Panc1 (cell line): ENCODE results near the gene SLC35F1. TPM values are rescaled to one million over a fixed set of nuclear protein-coding genes. Genes with fewer than 3 reads are reported as not detected.

Source experiments
- ATAC-seq: fragments of 200-7000 bp; cut with Tn5 transposase; 2 replicates; pipeline ENCODE4 v1.9.1; 2020; ENCODE audit warnings: mild to moderate bottlenecking, moderate library complexity
- BruUV-seq: library from RNA; stranded (reverse); fragments of 400-500 nt; replicated peaks from 2 replicates; lab custom pipeline; 2021; lab: Mats Ljungman, UMichigan
- CTCF ChIA-PET: fragments of 300-600 bp; sonication (Branson Sonifier 250); formaldehyde crosslinking; loops from one replicate; lab custom pipeline; 2022; ENCODE audit warnings: antibody characterized with exemption; lab: Charles Lee
- POLR2A ChIA-PET: fragments of 300-600 bp; sonication (Branson Sonifier 250); formaldehyde crosslinking; loops from one replicate; lab custom pipeline; 2022; ENCODE audit warnings: antibody characterized with exemption; lab: Charles Lee
- DNase-seq: peaks from one replicate; pipeline ENCODE4 v3.0.0-alpha.2; 2010; ENCODE audit warnings: low read depth, low spot score
- H3K27ac ChIP-seq: 2 replicates; pipeline ENCODE4 v1.5.1; 2011; ENCODE audit warnings: mild to moderate bottlenecking, low read length, inconsistent platforms
- H3K27me3 ChIP-seq: fragments of 200-500 bp; sonication (Bioruptor generic); 2 replicates; pipeline ENCODE4 v1.6.0; 2014; ENCODE audit warnings: low read length, inconsistent platforms; ENCODE audit not compliant: control insufficient read depth, insufficient read depth
- H3K36me3 ChIP-seq: fragments of 200-500 bp; sonication (Bioruptor generic); 2 replicates; pipeline ENCODE4 v1.5.1; 2014; ENCODE audit warnings: inconsistent platforms, mild to moderate bottlenecking, low read length, moderate library complexity; ENCODE audit not compliant: control insufficient read depth, insufficient read depth
- H3K4me1 ChIP-seq: 2 replicates; pipeline ENCODE4 v1.5.1; 2011; ENCODE audit warnings: inconsistent platforms, mild to moderate bottlenecking, low read length, moderate library complexity; ENCODE audit not compliant: control insufficient read depth, insufficient read depth
- H3K4me3 ChIP-seq, 2 experiments: 2 replicates each; pipeline ENCODE4 v1.5.1; 2011 to 2012; ENCODE audit warnings: low read depth in 2 of 2, low read length in 2 of 2, mild to moderate bottlenecking in 2 of 2, inconsistent platforms in 1 of 2, moderate library complexity in 1 of 2
- H3K9me3 ChIP-seq: fragments of 200-500 bp; sonication (Bioruptor generic); 2 replicates; pipeline ENCODE4 v1.5.1; 2014; ENCODE audit warnings: low read depth, mild to moderate bottlenecking, inconsistent platforms, low read length, moderate library complexity; ENCODE audit not compliant: control insufficient read depth, insufficient read depth
- CTCF ChIP-seq: fragments of 450-650 bp; IDR thresholded peaks from 2 replicates; pipeline ENCODE4 v1.5.1; 2017; ENCODE audit warnings: mild to moderate bottlenecking
- POLR2AphosphoS5 ChIP-seq: IDR thresholded peaks from 2 replicates; pipeline ENCODE4 v1.6.1; 2012; ENCODE audit warnings: mild to moderate bottlenecking, low read depth, low read length, moderate library complexity
- REST ChIP-seq, 2 experiments: IDR thresholded peaks; 2 replicates each; pipeline ENCODE4 v1.6.1; 2011 to 2012; ENCODE audit warnings: low read depth in 2 of 2, control low read depth in 1 of 2, low read length in 1 of 2, mild to moderate bottlenecking in 1 of 2, moderate library complexity in 1 of 2; ENCODE audit not compliant: insufficient read depth in 1 of 2
- SIN3A ChIP-seq: IDR thresholded peaks from 2 replicates; pipeline ENCODE4 v1.6.1; 2012; ENCODE audit warnings: low read depth, mild to moderate bottlenecking, low read length, moderate library complexity, borderline replicate concordance; ENCODE audit not compliant: insufficient read depth
- TCF7L2 ChIP-seq: IDR thresholded peaks from 2 replicates; pipeline ENCODE4 v1.6.1; 2011; ENCODE audit warnings: mild to moderate bottlenecking, low read depth, low read length, inconsistent platforms
- in situ Hi-C: cut with HindIII; loops from 2 replicates; pipeline ENCODE4 v1.10.0; 2016; ENCODE audit warnings: low sequenced_read_pairs, low pct_unique_long_range_greater_than_20kb
- intact Hi-C: fragments of 100-400 bp; cut with micrococcal nuclease; formaldehyde crosslinking; loops from one replicate; pipeline ENCODE4 v1.10.0; 2022; ENCODE audit not compliant: unreplicated experiment
- total RNA-seq: library from RNA; stranded (reverse); gene quantifications from one replicate; pipeline ENCODE4 v1.2.1, GENCODE V29; 2021; ENCODE audit not compliant: unreplicated experiment

SLC35F1 gene
- total RNA-seq, 1 experiment from 2014 or later, result not detected

- DNase-seq, result no peak
- TF ChIP-seq CTCF, result no peak
- no peak for TF ChIP-seq SIN3A
- no peak for TF ChIP-seq REST (IDR thresholded peaks at IDR 0.05; ENCODE audit: insufficient read depth in 1 of 2, low read depth in 2 of 2, low read length in 1 of 2)
- TF ChIP-seq POLR2AphosphoS5, result no peak
- no peak for TF ChIP-seq TCF7L2
- Histone ChIP-seq H3K27ac (no peak overlapping the region), H3K4me3 (no peak overlapping the region), H3K27me3 (no peaks in the 10 kb centered on the region), H3K9me3 (no peaks in the 10 kb centered on the region), H3K4me1 (no peaks in the 10 kb centered on the region), H3K36me3 (no peaks in the 10 kb centered on the region)
- ATAC-seq, result no peak
- in situ Hi-C loops, result no loop called here
- ChIA-PET CTCF (no interaction called here), POLR2A (no interaction called here)
- intact Hi-C loops, result no loop called here
- no TSS peak for BruUV-seq
Measured at GRCh38 chr6:118122161-118122725, 215.2 kb downstream of the SLC35F1 start.

GRCh38 chr6:118122801-118123200, 215.7 kb downstream of the SLC35F1 start:
- Histone ChIP-seq H3K36me3 (no peaks in the 10 kb centered on the region), H3K4me1 (no peaks in the 10 kb centered on the region), H3K27ac (no peak overlapping the region), H3K9me3 (no peaks in the 10 kb centered on the region), H3K4me3 (no peak overlapping the region), H3K27me3 (no peaks in the 10 kb centered on the region)
- TF ChIP-seq REST (IDR thresholded peaks at IDR 0.05; ENCODE audit: insufficient read depth in 1 of 2, low read depth in 2 of 2, low read length in 1 of 2), result no peak
- TF ChIP-seq CTCF, result no peak
- TF ChIP-seq POLR2AphosphoS5, result no peak
- no peak for TF ChIP-seq SIN3A
- no peak for TF ChIP-seq TCF7L2
- BruUV-seq, result no TSS peak
- ChIA-PET CTCF (no interaction called here), POLR2A (no interaction called here)
- no peak for ATAC-seq
- DNase-seq, result no peak
- in situ Hi-C loops (no loop called here), intact Hi-C loops (no loop called here)
